Skin epidermis (tissue), 12 donors: ENCODE data around the gene TGM6.

ENCODE experiments used
- H3K27ac ChIP-seq, 21 experiments: fragments of 200-600 bp; sonication (generic) in 11 of 21; one replicate each; pipeline ENCODE4 v1.5.0; 2020; ENCODE audit warnings: mild to moderate bottlenecking in 3 of 21, inconsistent platforms in 2 of 21, moderate library complexity in 2 of 21
- H3K4me3 ChIP-seq, 7 experiments: fragments of 200-600 bp; sonication (generic) in 2 of 7; one replicate each; pipeline ENCODE4 v1.5.0; 2020; ENCODE audit warnings: inconsistent platforms in 2 of 7, mild to moderate bottlenecking in 2 of 7, moderate library complexity in 1 of 7

The TGM6 gene

GRCh38 chr20:2363187-2363586, 17.5 kb upstream of the TGM6 start:
- Histone ChIP-seq H3K4me3 (no peak overlapping the region), H3K27ac (no peak overlapping the region)

DNA sequence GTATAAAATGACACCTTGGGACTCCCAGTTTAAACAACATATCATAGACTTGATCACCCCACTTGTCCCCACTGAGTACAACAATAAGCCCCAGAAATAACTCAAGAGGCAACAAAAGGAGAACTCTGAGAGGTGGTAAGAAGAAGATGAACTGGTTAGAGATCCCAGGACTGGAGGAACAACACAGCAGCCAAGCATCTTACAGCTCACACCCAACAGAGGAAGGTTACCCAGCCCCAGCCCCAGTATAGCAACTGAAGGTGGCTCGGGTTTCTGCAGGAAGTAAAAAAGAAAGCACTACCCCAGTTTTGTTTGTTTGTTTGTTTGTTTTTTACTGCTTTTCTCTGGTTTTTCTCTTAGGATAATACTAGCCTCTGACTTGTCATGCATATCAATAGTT, 17.1 kb upstream of the TGM6 start:
- Histone ChIP-seq H3K27ac (no peak overlapping the region), H3K4me3 (no peak overlapping the region)

GRCh38 chr20:2364044-2364443, 16.7 kb upstream of the TGM6 start:
- Histone ChIP-seq H3K27ac (no peak overlapping the region), H3K4me3 (no peak overlapping the region)

DNA sequence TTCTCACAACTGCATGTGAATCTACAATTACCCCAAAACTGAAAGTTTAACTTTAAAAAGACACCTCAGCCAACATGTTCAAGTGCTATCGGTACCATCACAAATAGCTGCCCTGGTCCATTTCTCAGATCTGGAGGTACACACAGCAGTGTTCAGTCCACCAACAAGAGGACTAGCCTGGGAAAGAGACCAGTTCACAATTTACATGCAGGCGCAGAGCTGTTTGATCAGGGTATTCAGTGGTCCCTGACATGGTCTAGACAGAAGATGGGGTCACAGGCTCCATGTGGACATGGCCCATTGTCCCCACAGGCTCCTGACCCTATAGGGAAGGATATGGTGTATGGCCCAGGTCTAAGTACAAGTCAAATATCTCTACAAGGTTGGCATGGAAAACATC, 15.6 kb upstream of the TGM6 start:
- no peak overlapping the region for H3K27ac ChIP-seq
- H3K4me3 ChIP-seq = no peak overlapping the region

GRCh38 chr20:2365666-2366065, 15.0 kb upstream of the TGM6 start:
- Histone ChIP-seq H3K4me3 (no peak overlapping the region), H3K27ac (no peak overlapping the region)

GRCh38 chr20:2368621-2369020, 12.1 kb upstream of the TGM6 start:
- H3K27ac ChIP-seq = no peak overlapping the region
- H3K4me3 ChIP-seq = no peak overlapping the region

- Histone ChIP-seq H3K27ac (peak overlapping the region in 1 of 21 experiments; percentile 45), H3K4me3 (no peak overlapping the region)
These were observed 7.6 kb upstream of the TGM6 start for GRCh38 chr20:2373098-2373497.

- peak overlapping the region in 1 of 21 experiments; percentile 14 for H3K27ac ChIP-seq
- no peak overlapping the region for H3K4me3 ChIP-seq
These were observed 6.2 kb upstream of the TGM6 start for GRCh38 chr20:2374346-2375125.

- no peak overlapping the region for H3K4me3 ChIP-seq
- no peak overlapping the region for H3K27ac ChIP-seq
These were observed 1.8 kb upstream of the TGM6 start for GRCh38 chr20:2378893-2379292.

- Histone ChIP-seq H3K4me3 (no peak overlapping the region), H3K27ac (no peak overlapping the region)
These were observed 1.0 kb upstream of the TGM6 start for GRCh38 chr20:2379511-2380229.

DNA sequence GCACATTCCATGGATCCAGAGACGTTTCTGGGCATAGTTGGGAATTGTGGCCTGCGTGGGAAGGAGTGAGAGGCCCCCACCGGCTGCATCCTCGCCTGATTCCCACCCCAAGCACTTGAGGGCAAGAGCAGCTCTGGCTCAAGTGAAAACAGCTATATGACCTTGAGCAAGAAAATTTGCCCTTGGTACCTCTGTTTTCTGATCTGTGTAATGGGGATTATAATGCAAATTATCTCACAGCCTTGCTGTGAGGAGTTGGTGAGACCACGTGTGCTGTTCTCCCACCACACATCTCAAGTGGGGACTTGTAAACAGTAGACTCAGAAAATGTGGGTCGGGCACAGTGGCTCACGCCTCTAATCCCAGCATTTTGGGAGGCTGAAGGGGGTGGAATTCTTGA, 602 bp downstream of the TGM6 start:
- no peak overlapping the region for H3K4me3 ChIP-seq
- no peak overlapping the region for H3K27ac ChIP-seq

- Histone ChIP-seq H3K4me3 (no peak overlapping the region), H3K27ac (no peak overlapping the region)
These were observed 2.1 kb downstream of the TGM6 start for GRCh38 chr20:2382833-2383232.

- no peak overlapping the region for H3K4me3 ChIP-seq
- H3K27ac ChIP-seq = no peak overlapping the region
These were observed 4.3 kb downstream of the TGM6 start for GRCh38 chr20:2385026-2385425.

- no peak overlapping the region for H3K4me3 ChIP-seq
- H3K27ac ChIP-seq = no peak overlapping the region
These were observed 4.8 kb downstream of the TGM6 start for GRCh38 chr20:2385496-2385895.

GRCh38 chr20:2386516-2387179, 5.9 kb downstream of the TGM6 start:
- H3K27ac ChIP-seq = peak overlapping the region in 4 of 21 experiments; percentile 11 to 44 (median 34)
- no peak overlapping the region for H3K4me3 ChIP-seq

GRCh38 chr20:2387180-2387577, 6.5 kb downstream of the TGM6 start:
- H3K27ac ChIP-seq = peak overlapping the region in 4 of 21 experiments; percentile 11 to 44 (median 34)
- no peak overlapping the region for H3K4me3 ChIP-seq

GRCh38 chr20:2387580-2387979, 6.9 kb downstream of the TGM6 start:
- no peak overlapping the region for H3K4me3 ChIP-seq
- H3K27ac ChIP-seq = peak overlapping the region in 1 of 21 experiments; percentile 44

DNA sequence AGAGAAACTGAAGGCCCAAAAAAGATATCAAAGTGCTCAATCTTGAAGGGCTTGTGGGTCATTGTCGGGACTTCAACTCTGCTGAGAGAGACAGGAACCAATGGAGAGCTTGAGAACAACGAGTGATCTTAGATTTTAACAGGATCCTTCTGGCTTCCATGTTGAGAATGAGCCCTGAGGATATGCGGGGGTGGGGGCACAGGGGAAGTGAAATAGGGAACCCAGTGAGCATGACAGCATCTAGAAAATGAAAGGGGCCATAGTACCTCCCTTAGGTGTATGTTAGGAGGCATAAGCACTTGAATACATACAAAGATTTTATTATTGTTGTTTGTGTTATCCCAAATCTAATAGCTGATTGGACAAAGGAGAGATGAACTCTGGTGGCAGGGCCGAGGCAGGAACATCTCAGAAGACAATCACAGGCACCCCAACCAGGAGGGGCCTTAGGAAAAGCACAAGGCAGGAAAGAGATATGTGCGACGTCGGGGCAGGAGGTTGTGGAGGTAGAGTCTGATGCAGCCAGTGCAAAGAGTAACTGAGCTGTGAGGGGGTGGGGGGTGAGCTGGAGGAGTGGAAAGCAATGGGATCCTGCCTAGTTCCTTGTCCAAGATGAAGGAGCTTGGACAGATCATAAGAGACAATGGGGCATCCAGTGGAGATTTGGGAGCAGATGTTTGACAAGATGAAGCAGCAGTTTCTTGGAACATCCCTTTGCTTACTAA, 10.4 kb downstream of the TGM6 start:
- no peak overlapping the region for H3K27ac ChIP-seq
- no peak overlapping the region for H3K4me3 ChIP-seq

DNA sequence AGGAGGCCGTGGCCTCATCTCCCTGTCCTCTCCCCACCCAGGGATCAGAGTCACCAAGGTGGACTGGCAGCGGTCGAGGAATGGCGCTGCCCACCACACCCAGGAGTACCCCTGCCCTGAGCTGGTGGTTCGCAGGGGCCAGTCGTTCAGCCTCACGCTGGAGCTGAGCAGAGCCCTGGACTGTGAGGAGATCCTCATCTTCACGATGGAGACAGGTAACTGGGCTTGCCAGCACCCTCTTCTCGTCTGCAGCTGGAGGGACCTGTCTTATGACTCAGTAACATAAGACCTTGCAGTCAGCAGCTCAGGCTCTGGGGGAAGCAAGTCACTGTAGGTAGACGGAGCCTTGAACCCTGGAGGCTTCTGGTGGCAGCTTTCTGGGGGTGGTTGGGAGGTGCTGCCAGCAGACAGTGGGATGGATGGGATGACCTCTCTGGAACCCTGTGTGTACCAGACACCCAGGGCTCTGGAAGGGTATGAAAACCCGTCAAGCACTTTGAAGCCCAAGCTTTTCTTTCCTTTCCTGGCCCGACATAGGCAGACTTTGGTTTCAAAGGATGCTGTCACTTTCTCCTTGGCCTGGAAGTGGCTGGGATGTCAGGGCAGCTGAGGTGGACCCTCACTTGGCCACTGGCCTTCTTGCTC, 13.8 kb downstream of the TGM6 start:
- Histone ChIP-seq H3K27ac (no peak overlapping the region), H3K4me3 (no peak overlapping the region)

DNA sequence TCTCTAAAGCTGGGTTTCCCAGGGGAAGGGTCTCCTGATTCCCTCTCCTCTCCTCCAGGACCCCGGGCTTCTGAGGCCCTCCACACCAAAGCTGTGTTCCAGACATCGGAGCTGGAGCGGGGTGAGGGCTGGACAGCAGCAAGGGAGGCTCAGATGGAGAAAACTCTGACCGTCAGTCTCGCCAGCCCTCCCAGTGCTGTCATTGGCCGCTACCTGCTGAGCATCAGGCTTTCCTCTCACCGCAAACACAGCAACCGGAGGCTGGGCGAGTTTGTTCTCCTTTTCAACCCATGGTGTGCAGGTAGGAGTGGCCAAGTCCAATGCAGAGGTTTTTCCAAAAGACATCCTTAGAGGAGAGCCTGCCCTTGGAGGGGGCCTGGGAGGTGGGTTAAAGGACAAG, 14.4 kb downstream of the TGM6 start:
- no peak overlapping the region for H3K27ac ChIP-seq
- no peak overlapping the region for H3K4me3 ChIP-seq
